Natural killer cell (primary cell): Measurements from ENCODE around the gene CKMT1A. TPM values are rescaled to one million over a fixed set of nuclear protein-coding genes. Genes with fewer than 3 reads are reported as not detected.
A peak's percentile ranks its signal among the peaks of the same experiment; 100 is the strongest.
"Not testable (repeated sequence)": the region's sequence is repeated elsewhere in the genome, so short reads cannot be mapped to it uniquely, and the experiment has no call there.

ENCODE experiments used
- ATAC-seq, 3 donors: fragments of 150-1000 bp in 2 of 3; fragments of 200-7000 bp in 1 of 3; cut with Tn5 transposase; 1 replicate in 1 of 3; 2 replicates in 2 of 3; pipeline ENCODE4 v1.10.0; 2021; ENCODE audit warnings: mild to moderate bottlenecking in 2 of 3, moderate library complexity in 2 of 3
- DNase-seq, 2 donors: peaks; one replicate each; pipeline versions ENCODE4 v3.0.0 to v3.0.0-alpha.2; 2013 to 2021; ENCODE audit warnings: mixed read lengths in 1 of 2
- H3K27ac ChIP-seq: one replicate; pipeline ENCODE4 v1.5.1; 2013; ENCODE audit warnings: mild to moderate bottlenecking, low read length
- H3K27me3 ChIP-seq: one replicate; pipeline ENCODE4 v1.6.1; 2013; ENCODE audit warnings: low read length; ENCODE audit not compliant: control insufficient read depth, insufficient read depth
- H3K36me3 ChIP-seq: one replicate; pipeline ENCODE4 v1.6.1; 2013; ENCODE audit warnings: low read length; ENCODE audit not compliant: control insufficient read depth, insufficient read depth
- H3K4me1 ChIP-seq: one replicate; pipeline ENCODE4 v1.6.1; 2013; ENCODE audit warnings: low read length; ENCODE audit not compliant: control insufficient read depth, insufficient read depth
- H3K4me3 ChIP-seq: one replicate; pipeline ENCODE4 v1.5.1; 2013; ENCODE audit warnings: low read length
- H3K9me3 ChIP-seq: one replicate; pipeline ENCODE4 v1.6.1; 2013; ENCODE audit warnings: low read length; ENCODE audit not compliant: control insufficient read depth, insufficient read depth
- H3K27ac Mint-ChIP-seq, 2 donors: one replicate each; pipeline ENCODE4 v1.8.0; 2022; ENCODE audit warnings: mild to moderate bottlenecking in 2 of 2, mixed read lengths in 2 of 2, moderate library complexity in 1 of 2
- H3K27me3 Mint-ChIP-seq, 2 donors: one replicate each; pipeline ENCODE4 v1.8.0; 2022; ENCODE audit warnings: low read depth in 2 of 2, mixed read lengths in 2 of 2
- H3K36me3 Mint-ChIP-seq: one replicate; pipeline ENCODE4 v1.8.0; 2022; ENCODE audit warnings: mixed read lengths
- H3K4me1 Mint-ChIP-seq, 2 donors: one replicate each; pipeline ENCODE4 v1.8.0; 2022; ENCODE audit warnings: mixed read lengths in 2 of 2
- H3K4me3 Mint-ChIP-seq: one replicate; pipeline ENCODE4 v1.8.0; 2022; ENCODE audit warnings: mild to moderate bottlenecking, moderate library complexity, mixed read lengths
- H3K9me3 Mint-ChIP-seq, 2 donors: one replicate each; pipeline ENCODE4 v1.8.0; 2022; ENCODE audit warnings: mixed read lengths in 2 of 2
- CTCF ChIP-seq: fragments of 200-600 bp; IDR thresholded peaks from one replicate; pipeline ENCODE4 v1.8.0; 2022; ENCODE audit warnings: antibody characterized with exemption
- WGBS: methylation state at CpG from one replicate; pipeline ENCODE4 v1.1.7; 2013; ENCODE audit warnings: missing lambda C conversion rate; ENCODE audit not compliant: insufficient coverage; 5-methylcytosine and 5-hydroxymethylcytosine counted together
- intact Hi-C: fragments of 100-400 bp; cut with micrococcal nuclease; formaldehyde crosslinking; loops from one replicate; pipeline ENCODE4 v1.14.2; 2022
- total RNA-seq, 4 donors: library from RNA; stranded (reverse); fragments of 120-200 nt in 1 of 4; gene quantifications; one replicate each; pipeline versions ENCODE4 v1.2.3 to v1.2.4, GENCODE V29; 2013 to 2022

Gene CKMT1A
- total RNA-seq, 3 donors from 2014 or later (not counting 1 experiment from before 2014, with no cell fraction given) = not detected

DNA sequence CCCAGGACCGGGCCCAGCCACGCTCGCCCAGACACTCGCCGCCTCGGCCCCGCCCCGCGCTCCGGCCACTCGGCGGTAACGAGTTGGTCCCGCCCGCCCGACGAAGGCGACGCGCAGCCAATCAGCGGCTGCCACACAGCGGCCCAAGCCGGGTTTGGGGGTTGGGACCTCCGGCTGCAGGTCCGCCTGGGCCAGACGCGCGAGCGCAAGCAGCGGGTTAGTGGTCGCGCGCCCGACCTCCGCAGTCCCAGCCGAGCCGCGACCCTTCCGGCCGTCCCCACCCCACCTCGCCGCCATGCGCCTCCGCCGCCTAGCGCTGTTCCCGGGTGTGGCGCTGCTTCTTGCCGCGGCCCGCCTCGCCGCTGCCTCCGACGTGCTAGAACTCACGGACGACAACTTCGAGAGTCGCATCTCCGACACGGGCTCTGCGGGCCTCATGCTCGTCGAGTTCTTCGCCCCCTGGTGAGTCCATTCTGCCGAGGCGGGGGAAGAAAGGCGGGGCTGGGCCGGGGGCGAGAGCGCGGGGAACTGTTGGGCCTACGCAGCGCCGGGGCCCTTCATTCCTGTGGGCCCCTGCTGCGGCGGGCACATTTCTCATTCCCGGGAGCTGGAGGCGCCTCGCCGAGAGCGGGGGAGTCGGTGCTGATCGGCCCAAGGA, 52.7 kb downstream of the CKMT1A start, which contains the start of gene PDIA3:
Gene PDIA3, plus strand, starts transcription at position 194 of the 658 bp plus-strand sequence. Its CDS starts 102 bp downstream, at position 296.
- TF ChIP-seq CTCF = peak; percentile 17
- H3K27me3 Mint-ChIP-seq, H3K9me3 Mint-ChIP-seq, H3K36me3 Mint-ChIP-seq, H3K9me3 ChIP-seq, H3K36me3 ChIP-seq, H3K27me3 ChIP-seq, intact Hi-C loops: not testable (repeated sequence)
- Histone ChIP-seq H3K27ac (peak within 1 kb of the TSS; percentile 99), H3K4me3 (peak within 1 kb of the TSS; percentile 87), H3K4me1 (peaks cover 38% of the 10 kb centered on the region)
- Mint-ChIP-seq H3K27ac (peak within 1 kb of the TSS; percentile 96 to 99), H3K4me3 (peak within 1 kb of the TSS; percentile 93), H3K4me1 (peaks cover 25 to 40% of the 10 kb centered on the region in 2 donors)
- ATAC-seq (peak; percentile 77 to 91 (median 85)), DNase-seq (peak; percentile 89 to 90)
- WGBS = under 1% methylated on average over 84 of the region's 84 CpGs

GRCh38 chr15:43746903-43747309, 53.2 kb downstream of the CKMT1A start:
- H3K36me3 ChIP-seq, H3K9me3 Mint-ChIP-seq, H3K9me3 ChIP-seq, H3K36me3 Mint-ChIP-seq, H3K27me3 ChIP-seq, H3K27me3 Mint-ChIP-seq, intact Hi-C loops: not testable (repeated sequence)
- Mint-ChIP-seq H3K27ac (peak overlapping the region; percentile 96 to 99), H3K4me1 (peaks cover 30 to 43% of the 10 kb centered on the region in 2 donors), H3K4me3 (peak overlapping the region; percentile 93)
- WGBS = 0% methylated on average over 10 of the region's 12 CpGs
- Histone ChIP-seq H3K4me3 (peak overlapping the region; percentile 87), H3K4me1 (peaks cover 38% of the 10 kb centered on the region), H3K27ac (peak overlapping the region; percentile 99)
- ATAC-seq = peak; percentile 32 to 57 (median 38)
- DNase-seq = peak in 1 of 2 donors; percentile 52

- intact Hi-C loops = no loop called here
- 0% methylated on average over 1 of the region's 3 CpGs for WGBS
- no peak for ATAC-seq
Measured at GRCh38 chr15:43748376-43748775, 54.7 kb downstream of the CKMT1A start.

More at GRCh38 chr15:43748376-43748775, 54.7 kb downstream of the CKMT1A start:
- no peak for TF ChIP-seq CTCF
- H3K9me3 Mint-ChIP-seq = no peaks in the 10 kb centered on the region
- H3K27ac ChIP-seq = peak overlapping the region; percentile 38
- no peaks in the 10 kb centered on the region for H3K27me3 ChIP-seq
- H3K9me3 ChIP-seq = no peaks in the 10 kb centered on the region
- no peaks in the 10 kb centered on the region for H3K27me3 Mint-ChIP-seq
- no peak overlapping the region for H3K4me3 ChIP-seq
- H3K36me3 ChIP-seq = peaks cover 7% of the 10 kb centered on the region
- H3K4me1 Mint-ChIP-seq = peaks cover 42 to 58% of the 10 kb centered on the region in 2 donors
- H3K4me3 Mint-ChIP-seq = peak overlapping the region; percentile 93
- peaks cover 6% of the 10 kb centered on the region for H3K36me3 Mint-ChIP-seq
- H3K4me1 ChIP-seq = peaks cover 44% of the 10 kb centered on the region
- peak in 1 of 2 donors; percentile 67 for DNase-seq
- peak overlapping the region; percentile 96 to 99 for H3K27ac Mint-ChIP-seq

Other genes starting within 250 kb of the CKMT1A start
- 10 to 100 TPM; 27.9 to 32.9 (median 31.5) TPM for gene TP53BP1, start 200.7 kb upstream of the CKMT1A start, total RNA-seq
- gene MAP1A, start 176.3 kb upstream of the CKMT1A start, total RNA-seq = 1 to 10 TPM in 1 of 3 donors, under 1 TPM in 2; 0.72 to 2.2 (median 0.98) TPM
- gene PPIP5K1, start 103.7 kb upstream of the CKMT1A start, total RNA-seq = 10 to 100 TPM; 28.2 to 45.9 (median 38.2) TPM
- not detected for gene CKMT1B, start 99.8 kb upstream of the CKMT1A start, total RNA-seq
- 1 to 10 TPM; 1.2 to 2.2 (median 2.0) TPM for gene STRC, start 75.1 kb upstream of the CKMT1A start, total RNA-seq
- gene CATSPER2, start 45.0 kb upstream of the CKMT1A start, total RNA-seq = 1 to 10 TPM; 6.5 to 8.4 (median 6.8) TPM
- 100 to 1,000 TPM; 295 to 334 (median 312) TPM for gene PDIA3, start 52.6 kb downstream of the CKMT1A start, total RNA-seq
- under 1 TPM in 2 of 3 donors, not detected in 1; 0.82 to 0.88 TPM for gene ELL3, start 83.1 kb downstream of the CKMT1A start, total RNA-seq
- 100 to 1,000 TPM; 476 to 551 (median 526) TPM for gene SERF2, start 98.5 kb downstream of the CKMT1A start, total RNA-seq
- under 1 TPM in 2 of 3 donors, not detected in 1; 0.18 to 0.25 TPM for gene SERINC4, start 106.4 kb downstream of the CKMT1A start, total RNA-seq
- 10 to 100 TPM; 19.8 to 29.3 (median 25.8) TPM for gene HYPK, start 106.7 kb downstream of the CKMT1A start, total RNA-seq
- 10 to 100 TPM; 10.2 to 13.3 (median 12.3) TPM for gene MFAP1, start 130.8 kb downstream of the CKMT1A start, total RNA-seq
- 10 to 100 TPM; 12.4 to 12.9 (median 12.8) TPM for gene WDR76, start 133.1 kb downstream of the CKMT1A start, total RNA-seq